Ureter (tissue), 1 donor: ENCODE results near the gene PAGR1. TPM values are rescaled to one million over a fixed set of nuclear protein-coding genes. Genes with fewer than 3 reads are reported as not detected.
A peak's percentile ranks its signal among the peaks of the same experiment; 100 is the strongest.
"Not testable (repeated sequence)": the region's sequence is repeated elsewhere in the genome, so short reads cannot be mapped to it uniquely, and the experiment has no call there.

Experiments
- DNase-seq: peaks from one replicate; pipeline ENCODE4 v3.0.0-alpha.2; 2020; ENCODE audit warnings: low spot score
- total RNA-seq: library from RNA; stranded (reverse); gene quantifications from one replicate; pipeline ENCODE4 v1.2.4, GENCODE V29; 2023
- donor health status: DM: yes; HTN: yes; CAD: no.

The PAGR1 gene
- total RNA-seq, 1 donor from 2014 or later = 20.7 TPM

DNA sequence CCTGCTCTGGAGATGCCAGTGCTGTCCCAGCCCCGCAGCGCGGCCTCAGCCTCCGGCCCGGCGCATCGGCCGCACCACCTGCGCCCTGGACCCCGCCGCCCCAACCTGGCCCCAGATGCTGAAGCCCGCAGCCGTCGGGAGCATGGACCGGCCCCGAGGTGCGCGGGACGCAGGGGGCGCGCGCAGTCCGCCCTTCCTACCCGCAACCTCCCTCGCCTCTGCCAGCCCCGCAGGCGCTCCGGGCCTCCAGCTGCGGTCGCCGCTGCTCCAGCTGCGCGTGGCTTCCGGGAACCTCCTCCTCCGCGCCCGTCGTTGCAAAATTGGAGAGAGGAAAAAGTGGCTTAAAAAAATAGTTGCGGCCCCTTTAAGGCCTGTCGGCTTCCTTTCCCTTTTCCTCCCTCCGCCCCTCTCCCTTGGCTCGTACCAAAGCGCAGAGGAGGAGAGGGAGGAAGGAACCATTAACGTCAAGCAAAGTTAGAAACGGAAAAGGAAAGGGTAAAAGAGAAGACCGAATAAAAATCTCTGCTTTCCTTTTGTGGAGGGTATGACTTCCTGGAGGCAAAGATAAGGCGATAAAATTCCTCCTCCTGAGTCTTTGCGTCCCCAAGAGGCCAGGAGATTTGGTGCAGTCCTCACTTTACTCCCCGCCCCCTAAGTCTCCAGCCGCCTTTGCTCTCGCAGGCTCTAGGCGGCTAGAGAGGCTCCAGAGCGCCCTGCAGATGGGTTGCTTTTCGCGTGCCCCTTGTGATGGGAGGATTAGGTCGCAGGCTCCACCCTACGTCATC is 47.1 kb downstream of the PAGR1 start, which contains the start of gene CDIPT:
CDIPT (minus strand) TSS at position 343 of the 785 bp plus-strand sequence. CDS start 369 bp downstream, outside the sequence.
- peak; percentile 94 for DNase-seq

DNA sequence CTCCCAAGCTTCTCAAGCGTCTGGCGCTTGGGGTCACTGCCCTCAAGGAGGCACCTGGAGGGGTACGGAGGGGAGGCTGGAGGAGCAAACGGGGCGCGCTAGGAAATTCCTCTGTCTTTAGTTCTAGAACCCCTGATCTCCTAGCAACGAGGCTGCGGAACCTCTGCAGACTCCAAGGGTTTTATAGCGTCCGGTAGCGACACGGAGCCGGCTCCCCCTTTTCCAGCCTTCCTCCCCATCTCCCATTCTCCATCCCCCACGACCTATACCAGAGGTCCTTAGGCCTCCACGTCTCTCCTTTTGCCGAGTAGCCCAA is 47.7 kb downstream of the PAGR1 start:
- no peak for DNase-seq

DNA sequence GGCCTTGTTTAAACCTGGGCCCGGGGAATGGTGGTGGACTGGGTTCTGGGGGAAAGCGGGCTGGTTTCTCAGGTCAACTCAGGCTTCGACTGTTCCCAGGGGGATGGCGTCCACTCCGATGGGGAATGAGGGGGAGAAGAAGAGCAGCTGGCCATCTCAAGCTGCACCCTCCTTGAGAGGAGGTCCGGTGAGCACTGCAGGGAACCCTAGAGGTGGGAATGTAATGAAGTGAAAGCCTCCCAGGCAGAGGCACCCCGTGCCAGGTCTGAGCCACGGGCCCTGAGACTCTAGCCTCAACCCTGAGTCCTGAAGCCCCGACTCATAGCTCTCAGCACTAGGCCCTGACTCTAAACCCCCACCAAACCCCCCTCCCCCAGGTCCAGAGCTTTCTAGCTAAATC is 48.3 kb downstream of the PAGR1 start:
- DNase-seq = no peak

DNA sequence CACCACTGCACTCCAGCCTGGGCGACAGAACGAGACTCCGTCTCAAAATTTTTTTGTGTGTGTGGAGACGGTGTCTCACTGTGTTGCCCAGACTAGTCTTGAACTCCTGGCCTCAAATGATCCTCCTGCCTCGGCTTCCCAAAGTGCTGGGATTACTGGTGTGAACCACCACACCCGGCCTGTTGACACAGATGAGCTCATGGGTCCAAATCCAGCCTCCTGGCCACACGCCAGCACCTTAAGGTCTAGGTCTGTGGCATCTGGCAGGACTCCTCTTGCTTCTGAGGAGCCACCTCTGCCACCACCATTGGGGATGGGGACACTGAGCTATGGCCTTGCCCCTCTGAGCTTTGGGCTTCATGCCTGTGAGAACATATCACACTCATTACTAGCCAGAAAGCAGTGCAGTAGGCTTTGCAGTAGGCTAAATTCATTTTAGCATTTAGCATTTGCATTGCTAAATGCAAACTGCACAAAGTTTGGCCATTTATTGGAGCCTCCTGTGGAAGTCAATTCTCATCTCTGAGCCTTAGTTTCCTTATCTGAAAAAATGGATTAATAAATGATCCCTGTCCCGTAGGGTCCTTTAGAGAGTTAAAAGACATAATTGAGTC is 52.6 kb downstream of the PAGR1 start:
- no peak for DNase-seq

DNA sequence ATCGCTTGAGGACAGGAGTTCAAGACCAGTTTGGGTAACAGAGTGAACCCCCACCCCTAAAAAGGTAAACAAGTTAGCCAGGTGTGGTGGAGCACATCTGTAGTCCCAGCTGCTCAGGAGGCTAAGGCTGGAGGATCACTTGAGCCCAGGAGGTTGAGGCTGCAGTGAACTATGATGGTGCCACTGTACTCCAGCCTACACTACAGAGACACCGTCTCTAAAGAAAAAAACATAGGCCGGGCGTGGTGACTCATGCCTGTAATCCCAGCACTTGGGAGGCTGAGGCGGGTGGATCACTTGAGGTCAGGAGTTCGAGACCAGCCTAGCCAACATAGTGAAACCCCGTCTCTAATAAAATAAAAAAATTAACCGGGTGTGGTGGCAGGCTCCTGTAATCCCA is 53.1 kb downstream of the PAGR1 start:
- not testable (repeated sequence) for DNase-seq

Other genes starting within 250 kb of the PAGR1 start
- 4.2 TPM for gene SPN, start 152.9 kb upstream of the PAGR1 start, total RNA-seq
- gene QPRT, start 137.0 kb upstream of the PAGR1 start, total RNA-seq = 24.7 TPM
- gene C16orf54, start 70.2 kb upstream of the PAGR1 start, total RNA-seq = 1.6 TPM
- gene ZG16, start 37.9 kb upstream of the PAGR1 start, total RNA-seq = not detected
- 34.3 TPM for gene KIF22, start 25.4 kb upstream of the PAGR1 start, total RNA-seq
- 143 TPM for gene MAZ, start 9.6 kb upstream of the PAGR1 start, total RNA-seq
- gene PRRT2, start 4.0 kb upstream of the PAGR1 start, total RNA-seq = 10.6 TPM
- gene MVP, start 4.3 kb downstream of the PAGR1 start, total RNA-seq = 158 TPM
- 71.4 TPM for gene CDIPT, start 47.1 kb downstream of the PAGR1 start, total RNA-seq
- 7.5 TPM for gene SEZ6L2, start 83.4 kb downstream of the PAGR1 start, total RNA-seq
- gene ASPHD1, start 84.3 kb downstream of the PAGR1 start, total RNA-seq = 1.2 TPM
- gene KCTD13, start 110.1 kb downstream of the PAGR1 start, total RNA-seq = 33.6 TPM
- gene TMEM219, start 145.9 kb downstream of the PAGR1 start, total RNA-seq = 131 TPM
- 45.1 TPM for gene TAOK2, start 157.7 kb downstream of the PAGR1 start, total RNA-seq
- 11.2 TPM for gene HIRIP3, start 179.5 kb downstream of the PAGR1 start, total RNA-seq
- gene INO80E, start 180.1 kb downstream of the PAGR1 start, total RNA-seq = 88.5 TPM
- 3.1 TPM for gene DOC2A, start 194.9 kb downstream of the PAGR1 start, total RNA-seq
- not detected for gene C16orf92, start 207.0 kb downstream of the PAGR1 start, total RNA-seq
- not detected for gene TLCD3B, start 215.1 kb downstream of the PAGR1 start, total RNA-seq
- 1,279 TPM for gene ALDOA, start 249.6 kb downstream of the PAGR1 start, total RNA-seq